Parathyroid adenoma (tissue), 2 donors: ENCODE measurements around the gene CLCN7.

Experiments
- H2AFZ ChIP-seq: fragments of 300-600 bp; sonication (generic); one replicate; pipeline ENCODE4 v1.7.0; 2017; ENCODE audit warnings: antibody characterized with exemption, mild to moderate bottlenecking
- H3K27ac ChIP-seq: fragments of 300-600 bp; sonication (generic); one replicate; pipeline ENCODE4 v1.7.0; 2017
- H3K27me3 ChIP-seq: fragments of 300-600 bp; sonication (generic); one replicate; pipeline ENCODE4 v1.7.0; 2017; ENCODE audit warnings: low read length; ENCODE audit not compliant: control insufficient read depth, insufficient read depth
- H3K36me3 ChIP-seq: fragments of 300-600 bp; sonication (generic); one replicate; pipeline ENCODE4 v1.7.0; 2017; ENCODE audit warnings: low read length; ENCODE audit not compliant: control insufficient read depth, insufficient read depth
- H3K4me1 ChIP-seq: fragments of 300-600 bp; sonication (generic); one replicate; pipeline ENCODE4 v1.7.0; 2017; ENCODE audit warnings: control low read depth
- H3K4me2 ChIP-seq: fragments of 300-600 bp; sonication (generic); one replicate; pipeline ENCODE4 v1.7.0; 2017; ENCODE audit warnings: low read length
- H3K4me3 ChIP-seq: fragments of 300-600 bp; sonication (generic); one replicate; pipeline ENCODE4 v1.7.0; 2017; ENCODE audit warnings: low read depth, low read length
- H3K79me2 ChIP-seq: fragments of 300-600 bp; sonication (generic); one replicate; pipeline ENCODE4 v1.7.0; 2017; ENCODE audit warnings: control low read depth
- H3K9ac ChIP-seq: fragments of 300-600 bp; sonication (generic); one replicate; pipeline ENCODE4 v1.7.0; 2017; ENCODE audit warnings: mild to moderate bottlenecking
- H3K9me3 ChIP-seq: fragments of 300-600 bp; sonication (generic); one replicate; pipeline ENCODE4 v1.7.0; 2017; ENCODE audit warnings: low read length; ENCODE audit not compliant: control insufficient read depth
- TF ChIP-seq, protein P1 (sequence below): fragments of 300-600 bp; sonication (generic); IDR thresholded peaks from one replicate; pipeline ENCODE4 v1.7.0; 2017; ENCODE audit warnings: antibody characterized with exemption, mild to moderate bottlenecking
- donor health status: primary hyperparathyroidism.

CLCN7 gene

GRCh38 chr16:1430759-1431496 is 43.9 kb downstream of the CLCN7 start, which contains the start of gene PERCC1:
TSS of gene PERCC1 (plus strand) at chr16:1431078. CDS start at chr16:1432594, 1,516 bp downstream.
- Histone ChIP-seq H3K9me3 (no peaks in the 10 kb centered on the region), H2AFZ (no peak within 1 kb of the TSS), H3K27me3 (no peaks in the 10 kb centered on the region), H3K4me1 (no peaks in the 10 kb centered on the region), H3K4me2 (no peak within 1 kb of the TSS), H3K9ac (no peak within 1 kb of the TSS), H3K36me3 (no peaks in the 10 kb centered on the region), H3K27ac (no peak within 1 kb of the TSS), H3K79me2 (no peaks in the 10 kb centered on the region), H3K4me3 (no peak within 1 kb of the TSS)
- TF ChIP-seq, protein P1, sequence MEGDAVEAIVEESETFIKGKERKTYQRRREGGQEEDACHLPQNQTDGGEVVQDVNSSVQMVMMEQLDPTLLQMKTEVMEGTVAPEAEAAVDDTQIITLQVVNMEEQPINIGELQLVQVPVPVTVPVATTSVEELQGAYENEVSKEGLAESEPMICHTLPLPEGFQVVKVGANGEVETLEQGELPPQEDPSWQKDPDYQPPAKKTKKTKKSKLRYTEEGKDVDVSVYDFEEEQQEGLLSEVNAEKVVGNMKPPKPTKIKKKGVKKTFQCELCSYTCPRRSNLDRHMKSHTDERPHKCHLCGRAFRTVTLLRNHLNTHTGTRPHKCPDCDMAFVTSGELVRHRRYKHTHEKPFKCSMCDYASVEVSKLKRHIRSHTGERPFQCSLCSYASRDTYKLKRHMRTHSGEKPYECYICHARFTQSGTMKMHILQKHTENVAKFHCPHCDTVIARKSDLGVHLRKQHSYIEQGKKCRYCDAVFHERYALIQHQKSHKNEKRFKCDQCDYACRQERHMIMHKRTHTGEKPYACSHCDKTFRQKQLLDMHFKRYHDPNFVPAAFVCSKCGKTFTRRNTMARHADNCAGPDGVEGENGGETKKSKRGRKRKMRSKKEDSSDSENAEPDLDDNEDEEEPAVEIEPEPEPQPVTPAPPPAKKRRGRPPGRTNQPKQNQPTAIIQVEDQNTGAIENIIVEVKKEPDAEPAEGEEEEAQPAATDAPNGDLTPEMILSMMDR, result no peak

- no peak overlapping the region for H3K4me2 ChIP-seq
- H3K36me3 ChIP-seq, result no peaks in the 10 kb centered on the region
- H3K27ac ChIP-seq, result no peak overlapping the region
- no peak overlapping the region for H3K9ac ChIP-seq
- no peaks in the 10 kb centered on the region for H3K4me1 ChIP-seq
- no peak overlapping the region for H3K4me3 ChIP-seq
- TF ChIP-seq, protein P1, result no peak
- no peaks in the 10 kb centered on the region for H3K9me3 ChIP-seq
- no peaks in the 10 kb centered on the region for H3K27me3 ChIP-seq
- H3K79me2 ChIP-seq, result no peaks in the 10 kb centered on the region
- no peak overlapping the region for H2AFZ ChIP-seq
Observed at GRCh38 chr16:1430214-1430758, 44.5 kb downstream of the CLCN7 start.

DNA sequence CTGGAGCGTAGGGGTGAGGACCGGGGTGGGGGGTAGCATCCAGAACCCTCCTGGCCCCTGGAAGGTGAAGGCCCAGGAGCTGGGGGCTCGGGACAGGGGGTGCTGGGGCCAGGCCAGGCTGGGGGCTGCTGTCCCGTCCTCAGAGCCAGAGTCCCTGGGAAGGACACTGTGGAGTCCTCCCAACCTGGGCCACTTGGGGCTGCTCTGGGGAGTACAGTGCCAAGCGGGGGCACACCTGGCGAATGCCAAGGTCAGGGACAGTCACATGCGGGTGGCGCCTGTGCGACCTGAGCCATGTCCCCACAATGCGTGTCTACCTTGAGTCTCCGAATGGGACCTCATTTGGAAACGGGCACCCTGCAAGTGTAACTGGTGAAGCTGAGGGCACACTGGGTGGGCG is 45.2 kb downstream of the CLCN7 start:
- Histone ChIP-seq H3K27ac (no peak overlapping the region), H3K9me3 (no peaks in the 10 kb centered on the region), H3K4me3 (no peak overlapping the region), H3K79me2 (no peaks in the 10 kb centered on the region), H3K36me3 (no peaks in the 10 kb centered on the region), H3K27me3 (no peaks in the 10 kb centered on the region), H3K9ac (no peak overlapping the region), H3K4me1 (no peaks in the 10 kb centered on the region), H2AFZ (no peak overlapping the region), H3K4me2 (no peak overlapping the region)
- TF ChIP-seq, protein P1, result no peak

DNA sequence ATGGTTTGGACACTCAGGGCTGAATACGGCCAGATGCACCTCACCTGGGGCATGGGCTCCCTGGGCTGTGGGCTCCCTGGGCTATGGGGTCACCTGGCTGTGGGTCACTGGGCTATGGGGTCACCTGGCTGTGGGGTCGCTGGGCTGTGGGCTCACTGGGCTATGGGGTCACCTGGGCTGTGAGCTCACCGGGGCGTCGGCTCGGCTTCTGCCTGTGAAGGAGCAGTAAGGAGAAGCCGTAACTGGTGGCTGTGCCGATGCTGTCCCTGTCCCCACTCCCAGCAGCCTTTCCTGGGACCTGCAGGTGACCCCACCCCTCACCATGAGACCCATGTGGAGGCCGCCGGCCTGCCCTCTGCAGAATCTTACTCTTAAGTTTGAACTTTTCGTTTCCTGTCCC is 45.8 kb downstream of the CLCN7 start:
- H3K4me3 ChIP-seq, result no peak overlapping the region
- TF ChIP-seq, protein P1, result no peak
- no peaks in the 10 kb centered on the region for H3K4me1 ChIP-seq
- no peak overlapping the region for H3K4me2 ChIP-seq
- H3K9ac ChIP-seq, result no peak overlapping the region
- no peaks in the 10 kb centered on the region for H3K79me2 ChIP-seq
- no peaks in the 10 kb centered on the region for H3K27me3 ChIP-seq
- H3K9me3 ChIP-seq, result no peaks in the 10 kb centered on the region
- H3K36me3 ChIP-seq, result no peaks in the 10 kb centered on the region
- no peak overlapping the region for H2AFZ ChIP-seq
- H3K27ac ChIP-seq, result no peak overlapping the region

- no peak overlapping the region for H3K9ac ChIP-seq
Observed at GRCh38 chr16:1428511-1428910, 46.3 kb downstream of the CLCN7 start.

More at GRCh38 chr16:1428511-1428910, 46.3 kb downstream of the CLCN7 start:
- H3K27me3 ChIP-seq, result no peaks in the 10 kb centered on the region
- H3K36me3 ChIP-seq, result no peaks in the 10 kb centered on the region
- no peaks in the 10 kb centered on the region for H3K9me3 ChIP-seq
- no peak overlapping the region for H3K4me2 ChIP-seq
- TF ChIP-seq, protein P1, result no peak
- H3K27ac ChIP-seq, result no peak overlapping the region
- H3K4me3 ChIP-seq, result no peak overlapping the region
- H2AFZ ChIP-seq, result no peak overlapping the region
- H3K4me1 ChIP-seq, result no peaks in the 10 kb centered on the region
- H3K79me2 ChIP-seq, result no peaks in the 10 kb centered on the region
